ENCODE results near the gene INVS.
"Not testable (repeated sequence)": the region's sequence is repeated elsewhere in the genome, so short reads cannot be mapped to it uniquely, and the experiment has no call there.

INVS gene

DNA sequence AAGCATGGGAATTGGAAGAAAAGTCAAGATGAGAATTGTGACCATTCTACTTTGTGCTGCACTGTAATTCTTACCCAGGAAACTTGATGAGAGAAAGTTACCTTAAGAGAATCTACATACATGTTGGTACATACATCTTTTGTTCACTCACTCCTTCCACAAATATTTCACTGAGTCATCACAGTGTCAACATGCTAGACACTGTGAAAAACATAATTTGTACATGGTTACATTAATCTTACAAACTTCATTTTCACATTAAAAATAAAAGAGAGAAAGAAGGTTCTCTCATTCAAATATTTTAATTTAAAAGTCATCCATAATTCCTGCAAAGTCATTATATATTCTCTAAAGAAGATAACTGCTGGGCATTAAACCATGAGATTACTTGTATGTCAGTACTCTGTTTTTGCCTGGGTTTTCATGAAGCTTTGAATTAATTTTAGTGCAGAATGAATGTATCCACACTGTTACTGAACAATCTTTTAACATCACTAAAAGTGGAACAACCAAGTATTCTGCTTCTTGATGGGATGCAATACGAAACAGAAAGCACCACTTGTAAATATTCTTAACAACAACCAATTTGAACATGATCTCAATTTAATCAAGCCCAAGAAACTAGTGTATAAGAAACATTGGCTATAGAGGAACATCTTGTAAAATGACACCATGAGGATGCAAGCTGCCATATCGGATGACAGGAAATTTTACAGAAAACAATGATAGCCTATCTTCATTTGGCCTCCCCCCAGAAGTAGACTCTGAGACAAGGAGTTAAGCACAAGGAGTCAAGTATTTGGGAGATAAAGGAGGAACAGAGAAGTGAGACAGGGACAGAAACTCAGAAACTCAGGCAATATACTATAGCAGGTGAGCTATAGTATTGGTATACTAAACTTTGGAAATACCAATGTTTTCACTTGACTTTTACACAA lies 28.7 kb upstream of the INVS start:
- Mint-ChIP-seq H3K27ac (no peak overlapping the region), H3K4me1 (ENCODE audit: low read depth) (peaks cover 53% of the 10 kb centered on the region), H3K4me3 (no peak overlapping the region), H3K27me3 (no peaks in the 10 kb centered on the region), H3K9me3 (no peaks in the 10 kb centered on the region), H3K36me3 (ENCODE audit: low read depth) (peaks cover 11% of the 10 kb centered on the region)
- no peak for DNase-seq

DNA sequence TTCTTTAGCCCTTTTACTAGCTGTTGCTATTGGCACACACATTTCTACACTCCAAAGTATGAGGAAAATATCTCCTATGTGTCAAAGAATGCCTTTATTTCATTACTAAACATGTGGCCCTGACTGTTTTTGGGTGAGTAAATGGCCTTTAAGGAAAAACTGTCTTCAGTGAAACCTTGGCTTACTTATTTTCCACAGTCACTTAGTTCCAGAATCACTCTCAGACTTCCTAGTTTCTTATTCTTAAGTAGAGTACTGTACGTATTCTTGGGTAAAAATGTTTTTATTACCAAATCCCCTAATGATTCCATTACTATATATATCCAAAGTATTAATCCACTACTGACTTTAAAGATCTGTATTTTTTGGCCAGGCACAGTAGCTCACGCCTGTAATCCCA lies 27.8 kb upstream of the INVS start:
- Mint-ChIP-seq H3K27ac (no peak overlapping the region), H3K9me3 (no peaks in the 10 kb centered on the region), H3K36me3 (ENCODE audit: low read depth) (peaks cover 12% of the 10 kb centered on the region), H3K4me3 (no peak overlapping the region), H3K4me1 (ENCODE audit: low read depth) (peaks cover 48% of the 10 kb centered on the region), H3K27me3 (no peaks in the 10 kb centered on the region)
- no peak for DNase-seq

DNA sequence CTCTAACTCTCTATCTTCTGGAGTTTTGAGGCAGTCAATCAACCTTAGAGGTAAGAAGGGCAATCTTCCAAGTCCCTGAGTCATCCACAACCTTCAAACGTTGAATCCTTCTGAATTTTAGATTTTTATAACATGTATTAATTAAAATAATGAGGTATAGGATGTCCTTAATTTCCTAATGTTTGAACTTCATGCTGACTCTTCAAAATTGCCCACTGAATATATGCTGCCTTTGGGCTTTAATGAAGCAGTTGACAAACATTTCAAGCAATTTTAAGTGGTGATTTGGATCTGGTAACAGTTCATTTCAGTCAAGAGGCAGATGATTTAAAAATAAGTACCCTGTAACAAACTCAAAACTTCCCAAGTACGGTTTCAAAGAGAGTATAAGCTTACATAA lies 26.2 kb upstream of the INVS start:
- no peak for DNase-seq

DNA sequence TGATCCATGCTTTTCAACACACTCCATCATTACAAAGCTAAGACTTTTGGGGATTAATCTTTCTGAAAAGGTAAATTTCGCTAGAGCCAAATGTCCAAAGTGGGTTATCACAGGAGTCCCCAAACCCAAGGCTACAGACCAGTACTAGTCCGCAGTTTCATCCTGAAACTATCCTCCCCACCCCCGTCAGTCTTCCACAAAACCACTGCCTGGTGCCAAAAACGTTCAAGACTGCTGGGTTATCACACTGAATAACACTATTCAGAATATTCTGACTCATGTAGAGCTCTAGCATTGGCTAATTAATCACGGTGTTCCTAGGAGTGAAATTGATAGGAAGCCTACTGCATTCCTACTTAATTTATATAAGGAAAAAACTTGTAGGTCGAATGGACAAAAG lies 24.9 kb upstream of the INVS start:
- no peak for DNase-seq
- H3K27ac Mint-ChIP-seq = no peak overlapping the region
- no peaks in the 10 kb centered on the region for H3K27me3 Mint-ChIP-seq
- H3K9me3 Mint-ChIP-seq = no peaks in the 10 kb centered on the region
- H3K4me3 Mint-ChIP-seq = no peak overlapping the region
- peaks cover 25% of the 10 kb centered on the region for H3K36me3 Mint-ChIP-seq (ENCODE audit: low read depth)
- H3K4me1 Mint-ChIP-seq (ENCODE audit: low read depth) = peaks cover 55% of the 10 kb centered on the region

More for the DNA sequence above, 26.2 kb upstream of the INVS start:
- no peaks in the 10 kb centered on the region for H3K9me3 Mint-ChIP-seq
- H3K4me1 Mint-ChIP-seq (ENCODE audit: low read depth) = peaks cover 49% of the 10 kb centered on the region
- H3K27me3 Mint-ChIP-seq = no peaks in the 10 kb centered on the region
- no peak overlapping the region for H3K27ac Mint-ChIP-seq
- no peak overlapping the region for H3K4me3 Mint-ChIP-seq
- H3K36me3 Mint-ChIP-seq (ENCODE audit: low read depth) = peaks cover 17% of the 10 kb centered on the region

DNA sequence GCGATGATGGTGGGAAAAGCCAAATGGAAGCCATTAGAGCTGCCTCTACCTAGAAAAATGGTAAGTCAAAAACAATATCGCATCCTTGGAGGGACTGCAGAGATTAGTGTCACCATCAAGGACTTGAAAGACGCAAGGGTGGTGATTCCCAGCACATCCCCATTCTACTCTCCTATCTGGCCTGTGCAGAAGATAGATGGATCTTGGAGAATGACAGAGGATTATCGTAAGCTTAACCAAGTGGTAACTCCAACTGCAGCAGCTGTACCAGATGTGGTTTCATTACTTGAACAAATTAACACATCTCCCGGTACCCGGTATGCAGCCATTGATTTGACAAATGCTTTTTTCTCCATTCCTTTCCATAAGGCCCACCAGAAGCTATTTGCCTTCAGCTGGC lies 24.1 kb upstream of the INVS start:
- DNase-seq = no peak
- peaks cover 22% of the 10 kb centered on the region for H3K36me3 Mint-ChIP-seq (ENCODE audit: low read depth)
- peaks cover 55% of the 10 kb centered on the region for H3K4me1 Mint-ChIP-seq (ENCODE audit: low read depth)
- no peak overlapping the region for H3K4me3 Mint-ChIP-seq
- no peaks in the 10 kb centered on the region for H3K27me3 Mint-ChIP-seq
- H3K27ac Mint-ChIP-seq = no peak overlapping the region
- H3K9me3 Mint-ChIP-seq = no peaks in the 10 kb centered on the region

DNA sequence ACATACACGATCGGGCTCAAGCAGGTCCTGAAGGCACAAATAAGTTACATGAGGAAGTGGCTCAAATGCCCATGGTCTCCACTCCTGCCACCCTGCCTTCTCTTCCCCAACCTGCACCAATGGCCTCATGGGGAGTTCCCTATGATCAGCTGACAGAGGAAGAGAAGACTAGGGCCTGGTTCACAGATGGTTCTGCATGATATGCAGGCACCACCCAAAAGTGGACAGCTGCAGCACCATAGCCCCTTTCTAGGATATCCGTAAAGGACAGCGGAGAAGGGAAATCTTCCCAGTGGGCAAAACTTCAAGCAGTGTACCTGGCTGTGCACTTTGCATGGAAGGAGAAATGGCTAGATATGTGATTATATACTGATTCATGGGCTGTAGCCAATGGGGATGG lies 22.8 kb upstream of the INVS start:
- Mint-ChIP-seq H3K36me3 (ENCODE audit: low read depth) (peaks cover 22% of the 10 kb centered on the region), H3K4me1 (ENCODE audit: low read depth) (peaks cover 53% of the 10 kb centered on the region)
- not testable (repeated sequence) for H3K9me3 Mint-ChIP-seq, H3K27me3 Mint-ChIP-seq, H3K4me3 Mint-ChIP-seq, H3K27ac Mint-ChIP-seq, DNase-seq

DNA sequence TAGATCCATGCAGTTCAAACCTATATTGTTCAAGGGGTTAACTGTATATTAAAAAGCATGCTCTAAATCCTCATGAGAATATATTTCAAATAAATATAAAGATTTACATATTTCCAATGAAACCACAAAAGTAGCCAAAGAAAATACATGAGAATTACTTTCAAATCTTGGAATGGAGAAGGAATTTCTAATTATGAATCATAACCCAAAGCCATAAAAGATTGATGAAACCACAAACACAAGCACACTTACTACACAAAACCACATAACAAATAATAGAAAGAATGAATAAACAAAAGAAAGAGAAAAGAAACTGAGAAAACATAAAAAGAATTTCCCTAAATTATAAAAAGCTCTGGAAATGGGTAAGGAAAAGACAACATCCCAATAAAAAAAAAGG lies 16.3 kb upstream of the INVS start:
- Mint-ChIP-seq H3K36me3 (ENCODE audit: low read depth) (peaks cover 9% of the 10 kb centered on the region), H3K9me3 (no peaks in the 10 kb centered on the region), H3K27ac (peak overlapping the region; percentile 60), H3K4me1 (ENCODE audit: low read depth) (peaks cover 78% of the 10 kb centered on the region), H3K27me3 (no peaks in the 10 kb centered on the region), H3K4me3 (peak overlapping the region; percentile 20)
- DNase-seq = no peak

DNA sequence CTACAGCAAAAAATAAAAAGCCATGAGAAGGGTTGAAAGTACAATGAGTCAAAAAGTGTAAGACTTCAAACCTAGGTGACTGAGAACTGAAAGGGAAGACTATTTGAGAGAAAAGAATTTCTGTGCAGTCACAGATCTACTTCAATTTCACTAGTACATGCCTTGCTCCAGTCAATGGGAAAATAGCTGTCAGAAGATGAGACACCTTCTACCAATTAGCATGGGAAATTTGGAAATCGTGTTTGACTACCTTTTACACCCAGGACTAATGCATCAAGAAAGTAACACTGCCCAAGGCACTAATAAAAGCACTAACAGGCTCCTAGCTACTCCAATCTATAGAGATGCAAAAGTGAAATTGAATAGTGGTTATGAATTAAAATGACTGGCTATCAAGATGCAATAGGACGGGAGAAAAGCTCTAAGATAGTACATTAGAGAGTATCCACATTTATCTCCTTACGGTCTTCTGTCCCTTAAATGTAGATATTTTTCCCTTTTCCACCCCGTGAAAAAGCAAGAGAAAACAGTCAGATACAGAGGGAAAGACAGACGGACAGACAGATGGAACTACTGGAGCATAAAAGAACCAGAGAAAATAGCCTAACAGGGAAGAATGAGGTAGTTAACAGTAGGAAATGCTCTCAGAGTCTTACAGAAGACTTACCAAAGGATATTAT lies 15.5 kb upstream of the INVS start:
- H3K36me3 Mint-ChIP-seq (ENCODE audit: low read depth) = peaks cover 5% of the 10 kb centered on the region
- no peaks in the 10 kb centered on the region for H3K27me3 Mint-ChIP-seq
- H3K4me1 Mint-ChIP-seq (ENCODE audit: low read depth) = peaks cover 85% of the 10 kb centered on the region
- H3K4me3 Mint-ChIP-seq = peak overlapping the region; percentile 11
- no peak for DNase-seq
- H3K27ac Mint-ChIP-seq = peak overlapping the region; percentile 60
- H3K9me3 Mint-ChIP-seq = no peaks in the 10 kb centered on the region

DNA sequence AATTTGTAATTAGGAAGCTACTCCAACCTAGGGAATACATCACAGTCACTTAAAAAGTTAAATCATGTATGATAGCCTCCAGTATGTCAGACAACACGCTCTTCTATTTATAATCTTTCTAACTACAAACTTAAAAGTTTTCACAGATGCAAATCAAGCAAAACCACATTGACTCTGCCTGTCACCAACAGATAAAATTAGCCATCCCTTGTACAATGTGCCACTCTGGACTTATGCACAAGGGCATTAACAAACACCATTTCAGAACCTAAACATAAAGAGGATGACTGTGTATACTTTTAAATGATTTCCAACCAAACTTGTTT lies 15.0 kb upstream of the INVS start:
- no peak overlapping the region for H3K27ac Mint-ChIP-seq
- DNase-seq = no peak

DNA sequence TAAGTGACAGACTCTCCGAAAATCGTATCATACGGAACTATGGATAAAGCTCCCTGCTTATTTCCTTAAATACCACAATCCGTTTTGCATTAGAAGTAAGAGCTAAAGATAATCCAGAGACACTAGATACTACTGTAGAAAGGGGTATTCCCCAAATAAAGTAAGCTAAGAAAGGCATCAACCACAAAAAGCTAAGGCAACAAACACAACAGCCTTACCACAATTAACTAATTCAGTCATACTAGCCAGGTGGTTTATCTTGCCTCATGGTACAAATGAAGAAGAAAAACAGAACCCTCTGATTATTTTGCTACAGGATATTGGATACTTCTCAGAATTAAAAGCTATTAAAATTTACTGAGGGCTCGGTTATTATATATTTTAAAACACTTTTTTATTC lies 14.3 kb upstream of the INVS start:
- DNase-seq = no peak
- H3K4me3 Mint-ChIP-seq = no peak overlapping the region
- no peaks in the 10 kb centered on the region for H3K27me3 Mint-ChIP-seq
- H3K36me3 Mint-ChIP-seq (ENCODE audit: low read depth) = no peaks in the 10 kb centered on the region
- peaks cover 85% of the 10 kb centered on the region for H3K4me1 Mint-ChIP-seq (ENCODE audit: low read depth)
- peak overlapping the region; percentile 54 for H3K27ac Mint-ChIP-seq
- H3K9me3 Mint-ChIP-seq = no peaks in the 10 kb centered on the region

More for the DNA sequence above, 15.0 kb upstream of the INVS start:
- H3K4me1 Mint-ChIP-seq (ENCODE audit: low read depth) = peaks cover 86% of the 10 kb centered on the region
- no peaks in the 10 kb centered on the region for H3K9me3 Mint-ChIP-seq
- H3K36me3 Mint-ChIP-seq (ENCODE audit: low read depth) = peaks cover under 1% of the 10 kb centered on the region
- no peak overlapping the region for H3K4me3 Mint-ChIP-seq
- H3K27me3 Mint-ChIP-seq = no peaks in the 10 kb centered on the region

DNA sequence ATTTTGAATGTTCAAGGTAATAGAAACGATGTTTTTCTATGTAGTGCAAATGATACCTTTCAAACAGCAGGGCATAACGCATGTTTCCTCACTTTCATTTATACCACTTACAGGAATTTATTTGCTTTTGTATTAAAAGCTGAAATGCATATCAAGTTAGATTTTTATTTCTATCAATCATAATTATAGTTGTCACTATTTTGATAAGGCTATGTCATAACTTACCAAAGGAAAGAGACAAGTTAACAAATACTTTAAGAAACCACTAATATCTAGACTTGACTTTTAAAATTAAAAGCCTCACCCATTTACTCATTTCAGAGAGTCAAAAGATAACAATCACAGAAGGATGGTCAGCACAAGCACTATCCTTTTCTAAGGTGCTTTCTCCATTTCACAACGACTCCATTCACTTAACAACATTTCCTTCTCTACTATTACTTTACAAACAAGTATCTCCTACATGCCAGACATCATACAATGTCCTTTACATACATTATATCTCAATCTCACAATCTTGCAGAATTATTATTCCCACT lies 12.9 kb upstream of the INVS start:
- Mint-ChIP-seq H3K27me3 (no peaks in the 10 kb centered on the region), H3K36me3 (ENCODE audit: low read depth) (peaks cover 3% of the 10 kb centered on the region), H3K9me3 (no peaks in the 10 kb centered on the region), H3K4me3 (no peak overlapping the region), H3K27ac (peak overlapping the region; percentile 59), H3K4me1 (ENCODE audit: low read depth) (peaks cover 86% of the 10 kb centered on the region)
- DNase-seq = no peak

DNA sequence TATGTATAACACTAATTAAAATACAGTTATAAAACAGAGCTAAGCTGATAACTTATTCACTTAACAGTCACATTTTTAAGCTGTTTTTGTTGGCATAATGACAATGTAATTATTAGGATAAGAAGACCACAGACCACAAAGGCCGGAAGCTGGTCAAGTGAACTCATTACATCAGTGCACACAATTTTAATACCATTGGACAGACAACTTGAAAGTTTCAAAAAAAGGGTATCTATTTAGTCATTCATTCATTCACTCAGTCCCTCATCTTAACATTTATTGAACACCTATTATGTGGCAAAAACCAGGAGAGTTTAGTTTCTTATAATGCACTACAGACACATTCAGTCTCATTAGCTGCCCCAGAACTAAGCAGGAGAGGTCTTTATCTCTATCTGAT lies 11.8 kb upstream of the INVS start:
- no peak for DNase-seq
- Mint-ChIP-seq H3K9me3 (no peaks in the 10 kb centered on the region), H3K4me1 (ENCODE audit: low read depth) (peaks cover 86% of the 10 kb centered on the region), H3K27ac (peak overlapping the region; percentile 22), H3K27me3 (no peaks in the 10 kb centered on the region), H3K4me3 (no peak overlapping the region), H3K36me3 (ENCODE audit: low read depth) (peaks cover 4% of the 10 kb centered on the region)

DNA sequence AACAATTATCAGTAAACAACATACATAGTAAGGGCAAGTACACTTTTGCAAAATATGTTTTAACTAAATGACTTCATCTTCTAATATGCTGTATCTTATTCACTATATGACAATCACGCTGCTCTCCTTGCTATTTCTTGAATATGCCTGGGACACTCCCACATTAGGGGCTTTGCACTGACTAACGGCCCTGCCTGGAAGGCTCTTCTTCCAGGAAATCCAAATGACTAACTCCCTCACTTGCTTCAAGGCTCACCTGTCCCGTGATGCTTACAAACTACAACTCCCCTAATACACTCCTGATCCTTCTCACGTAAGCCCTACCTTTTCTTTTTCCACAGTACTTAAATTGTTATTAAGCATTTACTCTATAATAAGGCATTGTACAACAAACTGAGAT lies 10.8 kb upstream of the INVS start:
- Mint-ChIP-seq H3K4me3 (peak overlapping the region; percentile 9), H3K9me3 (no peaks in the 10 kb centered on the region), H3K27me3 (no peaks in the 10 kb centered on the region), H3K27ac (peak overlapping the region; percentile 32), H3K36me3 (ENCODE audit: low read depth) (peaks cover 4% of the 10 kb centered on the region), H3K4me1 (ENCODE audit: low read depth) (peaks cover 84% of the 10 kb centered on the region)
- no peak for DNase-seq

DNA sequence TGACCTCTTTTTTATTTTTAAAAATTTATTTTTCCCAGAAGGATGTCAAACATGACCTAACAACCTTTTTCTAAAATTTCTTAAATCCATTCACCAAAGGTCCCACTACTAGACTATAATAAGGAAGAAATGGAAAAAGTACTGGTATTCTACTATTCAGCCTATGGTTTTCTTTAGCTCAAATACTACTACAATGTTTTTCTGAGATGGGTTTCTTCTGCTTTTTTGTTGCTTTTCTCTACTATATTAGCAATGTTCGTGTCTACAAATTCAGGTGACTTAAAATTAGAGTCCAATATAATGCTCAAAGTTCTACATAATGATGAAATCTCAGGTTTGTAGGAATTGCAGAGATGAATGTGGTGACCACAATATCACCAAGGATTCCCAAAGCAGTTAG lies 8.2 kb upstream of the INVS start:
- no peak overlapping the region for H3K4me3 Mint-ChIP-seq
- DNase-seq = no peak
- H3K9me3 Mint-ChIP-seq = no peaks in the 10 kb centered on the region
- H3K27ac Mint-ChIP-seq = no peak overlapping the region
- H3K4me1 Mint-ChIP-seq (ENCODE audit: low read depth) = peaks cover 80% of the 10 kb centered on the region
- no peaks in the 10 kb centered on the region for H3K27me3 Mint-ChIP-seq
- H3K36me3 Mint-ChIP-seq (ENCODE audit: low read depth) = peaks cover 8% of the 10 kb centered on the region

DNA sequence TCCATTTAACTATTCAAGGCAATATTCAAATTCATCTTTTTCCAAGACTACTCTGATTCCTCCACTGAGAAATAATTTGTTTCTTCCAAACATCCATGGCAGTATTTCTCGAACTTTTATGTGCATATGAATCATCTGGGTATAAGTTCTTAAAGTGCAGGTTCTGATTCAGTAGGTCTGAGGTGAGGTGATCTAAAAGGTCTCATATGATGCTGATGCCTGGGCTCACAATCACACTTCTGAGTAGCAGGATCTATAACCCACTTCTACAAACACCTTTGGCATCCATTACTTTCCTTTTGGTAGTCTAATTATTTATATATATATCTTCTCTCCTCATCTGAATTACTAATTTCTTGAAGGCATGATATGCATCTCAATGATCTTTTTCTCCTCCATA lies 7.4 kb upstream of the INVS start:
- Mint-ChIP-seq H3K27me3 (no peaks in the 10 kb centered on the region), H3K4me1 (ENCODE audit: low read depth) (peaks cover 79% of the 10 kb centered on the region), H3K36me3 (ENCODE audit: low read depth) (peaks cover 8% of the 10 kb centered on the region), H3K9me3 (no peaks in the 10 kb centered on the region), H3K4me3 (no peak overlapping the region), H3K27ac (no peak overlapping the region)
- DNase-seq = no peak

Measured in activated T-cell treated with anti-CD3 and anti-CD28 coated beads, Interleukin-2, amount 50 U/mL, for 24 hours (primary cell).